ENCODE data around the gene NEDD4L. TPM values are rescaled to one million over a fixed set of nuclear protein-coding genes. Genes with fewer than 3 reads are reported as not detected.

NEDD4L gene
- polyA plus RNA-seq, 1 donor (not counting 4 experiments of a cell fraction or from before 2014, with no cell fraction given) = 52.6 TPM

- DNase-seq (ENCODE audit: low read depth, low spot score) (no peak), FAIRE-seq (no peak)
- H2AFZ ChIP-seq (ENCODE audit: control insufficient read depth, low read length) = no peak overlapping the region
- H3K27me3 ChIP-seq (ENCODE audit: control insufficient read depth, extremely low read depth, insufficient read depth, low read length) = no peaks in the 10 kb centered on the region
- peaks cover 18% of the 10 kb centered on the region for H3K4me1 ChIP-seq (ENCODE audit: control insufficient read depth, extremely low read depth, insufficient read depth, low read length)
- peaks cover 24% of the 10 kb centered on the region for H3K79me2 ChIP-seq (ENCODE audit: control insufficient read depth, insufficient read depth, low read length)
- peaks cover 0 to 6% of the 10 kb centered on the region in 2 experiments for H3K36me3 ChIP-seq (ENCODE audit: control insufficient read depth in 2 of 2, extremely low read depth in 1 of 2, insufficient read depth in 2 of 2, low read length in 2 of 2)
- H3K9ac ChIP-seq (ENCODE audit: control insufficient read depth, extremely low read depth, insufficient read depth, low read length) = no peak overlapping the region
- H3K9me3 ChIP-seq (ENCODE audit: control insufficient read depth, low read depth, low read length) = no peaks in the 10 kb centered on the region
- no peak overlapping the region for H3K27ac ChIP-seq (ENCODE audit: control insufficient read depth, insufficient read depth, low read length)
- dilution Hi-C loops (cut with MboI; ENCODE audit: extremely low pct_ligation_motif_present, low sequenced_read_pairs) = no loop called here
- no peak overlapping the region for H3K4me2 ChIP-seq (ENCODE audit: control insufficient read depth, extremely low read depth, insufficient read depth, low read depth, low read length)
- no peaks in the 10 kb centered on the region for H4K20me1 ChIP-seq (ENCODE audit: control insufficient read depth, extremely low read depth, insufficient read depth, low read length)
- no peaks in the 10 kb centered on the region for H3K9me1 ChIP-seq (ENCODE audit: control insufficient read depth, extremely low read depth, insufficient read depth, low read length)
- no peak overlapping the region for H3K4me3 ChIP-seq (ENCODE audit: control insufficient read depth in 2 of 3, extremely low read depth in 1 of 3, insufficient read depth in 2 of 3, low read depth in 1 of 3, low read length in 3 of 3)
- TF ChIP-seq CTCF (optimal IDR thresholded peaks at IDR 0.05 in 1 of 3, IDR thresholded peaks at IDR 0.05 in 1 of 3, conservative IDR thresholded peaks at IDR 0.05 in 1 of 3; ENCODE audit: extremely low read depth in 1 of 3, insufficient read depth in 2 of 3, low read length in 3 of 3) (no peak), EZH2 (IDR thresholded peaks at IDR 0.05; ENCODE audit: low read length) (no peak)
Measured at GRCh38 chr18:58056852-58057251, 12.8 kb downstream of the NEDD4L start.

GRCh38 chr18:58057291-58057965 is 13.4 kb downstream of the NEDD4L start:
- peaks cover 14% of the 10 kb centered on the region for H3K4me1 ChIP-seq (ENCODE audit: control insufficient read depth, extremely low read depth, insufficient read depth, low read length)

More at GRCh38 chr18:58057291-58057965, 13.4 kb downstream of the NEDD4L start:
- H3K27me3 ChIP-seq (ENCODE audit: control insufficient read depth, extremely low read depth, insufficient read depth, low read length) = no peaks in the 10 kb centered on the region
- no peaks in the 10 kb centered on the region for H4K20me1 ChIP-seq (ENCODE audit: control insufficient read depth, extremely low read depth, insufficient read depth, low read length)
- no peak overlapping the region for H3K9ac ChIP-seq (ENCODE audit: control insufficient read depth, extremely low read depth, insufficient read depth, low read length)
- H3K9me1 ChIP-seq (ENCODE audit: control insufficient read depth, extremely low read depth, insufficient read depth, low read length) = no peaks in the 10 kb centered on the region
- H3K36me3 ChIP-seq (ENCODE audit: control insufficient read depth in 2 of 2, extremely low read depth in 1 of 2, insufficient read depth in 2 of 2, low read length in 2 of 2) = peaks cover 0 to 6% of the 10 kb centered on the region in 2 experiments
- dilution Hi-C loops (cut with MboI; ENCODE audit: extremely low pct_ligation_motif_present, low sequenced_read_pairs) = no loop called here
- H3K4me3 ChIP-seq (ENCODE audit: control insufficient read depth in 2 of 3, extremely low read depth in 1 of 3, insufficient read depth in 2 of 3, low read depth in 1 of 3, low read length in 3 of 3) = no peak overlapping the region
- no peak overlapping the region for H2AFZ ChIP-seq (ENCODE audit: control insufficient read depth, low read length)
- no peak for TF ChIP-seq EZH2 (IDR thresholded peaks at IDR 0.05; ENCODE audit: low read length)
- TF ChIP-seq CTCF (optimal IDR thresholded peaks at IDR 0.05 in 1 of 3, IDR thresholded peaks at IDR 0.05 in 1 of 3, conservative IDR thresholded peaks at IDR 0.05 in 1 of 3; ENCODE audit: extremely low read depth in 1 of 3, insufficient read depth in 2 of 3, low read length in 3 of 3) = no peak
- H3K27ac ChIP-seq (ENCODE audit: control insufficient read depth, insufficient read depth, low read length) = no peak overlapping the region
- no peak overlapping the region for H3K4me2 ChIP-seq (ENCODE audit: control insufficient read depth, extremely low read depth, insufficient read depth, low read depth, low read length)
- peaks cover 20% of the 10 kb centered on the region for H3K79me2 ChIP-seq (ENCODE audit: control insufficient read depth, insufficient read depth, low read length)
- no peaks in the 10 kb centered on the region for H3K9me3 ChIP-seq (ENCODE audit: control insufficient read depth, low read depth, low read length)
- FAIRE-seq (no peak), DNase-seq (ENCODE audit: low read depth, low spot score) (no peak)

Data from keratinocyte (primary cell).